Nucleus accumbens (tissue), 56 donors: ENCODE measurements around the gene BIRC5.
A peak's percentile ranks its signal among the peaks of the same experiment; 100 is the strongest.

ENCODE experiments used
- DNase-seq, 56 donors: peaks; one replicate each; lab custom pipeline; 2025; lab: John Stamatoyannopoulos, UW

The BIRC5 gene

DNA sequence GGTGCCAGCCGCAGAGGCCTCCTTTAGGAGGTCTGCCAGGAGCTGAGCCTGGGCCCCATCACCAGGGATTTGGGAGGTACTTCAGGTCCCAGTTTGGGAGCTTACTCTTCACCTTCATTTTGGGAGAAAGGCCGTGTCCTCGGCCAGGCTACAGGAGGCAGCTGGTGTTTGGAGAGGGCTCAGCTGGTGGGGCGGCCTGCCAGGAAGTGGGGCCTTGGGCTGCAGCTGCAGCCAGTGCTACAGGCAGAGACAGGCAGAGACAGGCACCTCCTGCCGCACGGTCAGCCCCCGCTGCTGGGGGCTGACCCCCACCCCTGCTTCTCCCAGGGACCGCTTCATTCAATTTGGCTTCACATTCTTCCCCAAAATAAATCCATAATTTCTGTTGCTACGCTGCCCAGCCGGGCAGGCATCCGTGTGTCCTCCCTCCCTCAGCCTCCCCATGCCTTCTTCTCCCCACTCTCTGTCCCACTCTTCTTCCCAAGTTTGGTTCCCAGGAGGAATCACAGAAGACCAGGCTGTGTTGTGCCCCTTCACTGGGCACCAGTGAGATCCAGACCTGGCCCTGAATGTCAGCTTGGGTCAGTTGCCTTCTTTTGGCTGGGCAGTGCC is 23.5 kb downstream of the BIRC5 start:
- peak in 54 of 56 donors; percentile 37 to 96 (median 85) for DNase-seq

DNA sequence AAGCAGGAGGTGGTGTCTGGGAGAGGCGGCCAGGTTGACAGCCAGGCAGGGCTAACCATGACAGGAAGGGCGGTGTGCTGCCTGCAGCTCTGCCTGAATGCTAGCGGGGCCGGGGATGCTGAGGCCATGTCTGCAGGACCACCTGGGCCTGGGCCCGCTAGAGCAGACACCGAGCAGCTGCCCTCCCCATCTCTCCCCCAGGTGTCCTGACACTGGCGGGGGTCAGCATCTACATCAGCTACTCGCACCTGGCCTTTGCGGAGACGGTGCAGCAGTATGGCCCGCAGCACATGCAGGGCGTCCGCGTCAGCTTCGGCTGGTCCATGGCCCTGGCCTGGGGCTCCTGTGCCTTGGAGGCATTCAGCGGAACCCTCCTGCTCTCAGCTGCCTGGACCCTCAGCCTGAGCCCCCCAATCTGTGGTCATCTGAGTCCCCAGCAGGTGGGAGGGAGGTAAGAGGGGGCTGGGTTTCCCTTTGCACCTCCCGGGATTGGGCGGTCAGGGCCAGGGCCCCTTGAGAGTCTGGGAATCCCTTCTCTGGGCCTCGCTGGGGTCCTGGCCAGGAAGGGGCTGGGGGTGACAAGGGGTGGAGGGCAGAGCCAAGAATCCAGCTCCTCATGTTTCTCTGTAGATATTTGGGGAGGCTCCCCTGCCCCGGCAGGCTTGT is 24.9 kb downstream of the BIRC5 start:
- DNase-seq: no peak

DNA sequence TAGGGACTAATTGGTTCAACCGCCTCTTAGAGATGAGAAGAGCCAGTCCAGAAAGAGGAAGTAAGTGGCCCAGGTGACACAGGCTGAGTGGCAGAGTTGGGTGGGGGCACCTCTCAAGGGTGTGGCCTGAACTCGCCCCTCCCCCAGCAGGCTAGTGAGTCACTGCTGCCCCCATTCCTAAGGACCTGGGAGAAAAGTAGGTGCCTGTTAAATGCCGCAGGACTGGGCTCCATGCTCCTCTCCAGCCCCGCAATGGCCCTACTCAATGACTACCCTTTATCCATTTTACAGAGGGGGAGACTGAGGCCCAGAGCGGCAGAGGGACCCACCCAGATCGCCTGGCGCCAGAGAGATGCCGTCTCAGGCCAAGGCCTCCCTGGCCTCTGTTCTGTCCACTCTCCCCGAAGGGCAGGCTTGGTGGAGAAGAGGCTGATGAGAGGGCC is 25.5 kb downstream of the BIRC5 start:
- DNase-seq: no peak

DNA sequence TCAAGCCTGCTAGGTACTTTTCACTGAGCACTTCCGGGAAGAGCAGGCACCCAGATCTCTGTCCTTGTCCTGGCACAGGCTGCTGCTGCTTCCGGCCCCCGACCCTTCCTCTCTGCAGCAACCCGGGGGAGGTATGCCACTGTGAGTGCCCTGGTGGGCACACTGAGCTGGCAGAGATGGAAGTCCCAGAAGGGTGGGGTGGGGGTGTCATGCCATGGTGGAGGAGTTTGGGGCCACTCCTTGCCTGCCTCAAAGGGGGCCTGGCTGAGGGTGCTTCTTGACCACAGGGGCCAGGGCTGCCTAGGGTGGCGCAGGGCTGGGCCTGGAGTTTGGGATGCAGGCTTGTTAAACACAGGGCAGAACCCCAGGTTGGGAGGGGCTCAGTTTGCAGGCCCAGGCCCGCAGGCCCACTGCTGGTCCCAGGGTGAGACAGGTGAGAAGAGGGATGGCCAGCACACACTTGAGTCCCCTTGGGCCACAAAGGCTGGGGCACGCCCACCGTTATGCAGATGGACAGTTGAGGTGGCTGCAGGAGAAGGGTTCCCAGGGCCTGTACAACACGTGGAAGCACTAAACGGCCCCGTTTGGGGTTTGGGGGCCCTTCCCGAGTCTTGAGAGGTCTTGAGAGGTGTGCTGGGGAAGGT is 26.1 kb downstream of the BIRC5 start:
- DNase-seq: no peak

DNA sequence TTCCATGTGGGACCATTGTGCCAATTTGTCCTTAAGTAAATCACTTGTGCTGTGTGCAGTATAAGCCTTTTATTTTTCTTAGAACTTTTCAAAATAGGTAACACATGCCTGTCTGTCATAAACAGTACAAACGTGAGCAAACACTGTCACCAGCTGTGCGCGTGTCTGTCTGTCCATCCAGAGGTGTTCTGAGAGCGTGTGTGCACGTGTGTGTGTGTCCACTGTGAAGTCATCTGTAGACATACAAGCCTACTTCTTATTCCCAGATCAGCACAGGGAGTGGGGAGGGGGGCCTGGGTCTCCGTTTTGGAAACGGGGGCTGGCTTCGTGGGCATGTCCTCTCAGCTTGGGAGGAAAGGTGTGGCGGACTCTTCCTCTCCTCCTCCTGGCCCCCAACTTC is 26.8 kb downstream of the BIRC5 start:
- no peak for DNase-seq

DNA sequence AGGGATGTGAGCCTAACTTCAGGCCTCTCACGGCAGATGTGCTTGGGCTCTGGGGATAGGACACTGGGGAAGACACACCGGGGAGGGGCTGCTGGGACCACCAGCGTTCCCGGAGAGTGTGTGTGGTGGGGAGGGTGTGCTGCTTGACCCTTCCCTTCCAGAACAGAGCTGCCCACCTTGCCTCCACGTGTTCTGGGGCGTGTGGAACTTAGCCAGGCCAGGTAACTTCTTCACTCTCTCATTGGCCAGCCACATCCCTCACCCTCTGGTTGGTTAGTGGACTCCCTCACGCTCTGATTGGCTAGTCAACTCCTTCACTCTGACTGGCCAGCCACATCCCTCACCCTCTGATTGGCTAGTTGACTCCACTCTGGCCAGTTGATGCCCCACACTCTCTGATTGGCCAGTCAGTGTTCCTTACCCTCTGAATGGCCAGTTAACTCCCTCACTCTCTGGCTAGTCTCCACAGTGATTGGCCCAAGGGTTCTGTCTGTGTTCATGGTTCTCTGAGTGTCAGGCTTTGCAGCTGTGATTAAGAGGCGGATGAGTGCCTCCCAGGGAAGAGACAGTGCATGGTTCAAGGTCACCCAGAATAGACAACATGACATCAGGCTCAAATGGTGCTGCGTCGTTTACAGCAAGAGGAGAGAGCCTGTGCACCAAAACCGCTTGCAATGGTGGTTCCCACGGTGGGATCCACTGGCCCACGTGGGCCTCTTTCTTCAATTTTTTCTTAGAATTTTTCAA is 27.4 kb downstream of the BIRC5 start:
- DNase-seq: peak in 51 of 56 donors; percentile 28 to 96 (median 81)

DNA sequence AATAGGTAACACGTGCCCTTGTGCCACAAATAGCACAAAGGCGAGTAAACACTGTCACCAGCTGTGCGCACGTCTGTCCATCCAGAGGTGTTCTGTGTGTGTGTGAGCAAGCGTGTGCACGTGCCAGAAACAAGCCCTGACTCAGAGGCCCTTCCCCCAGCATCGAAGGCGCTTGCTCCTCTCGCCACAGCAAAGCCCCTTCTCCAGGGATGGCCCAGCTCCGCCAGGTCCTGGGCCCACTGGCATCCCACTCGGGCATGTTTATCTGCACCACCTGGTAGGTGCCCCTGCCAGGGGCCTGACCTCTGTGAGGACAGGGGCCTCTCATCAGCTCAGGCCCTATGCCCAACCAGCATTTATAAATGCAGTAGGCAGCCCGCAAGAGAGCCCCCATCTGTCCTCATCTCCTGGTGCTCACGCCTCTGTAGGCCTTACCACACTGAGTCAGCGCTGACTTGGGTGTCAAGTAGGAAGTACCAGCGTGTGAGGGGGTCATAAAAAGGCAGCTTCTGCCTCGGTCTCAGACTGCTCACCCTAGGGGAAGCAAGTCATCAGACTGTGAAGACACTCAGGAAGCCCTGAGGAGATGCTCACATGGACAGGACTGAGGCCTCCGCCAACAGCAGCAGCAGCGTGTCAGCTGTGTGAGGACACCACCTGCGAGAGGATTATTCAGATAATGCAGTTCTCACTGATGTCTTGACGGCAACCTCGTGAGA is 28.1 kb downstream of the BIRC5 start:
- peak in 2 of 56 donors; percentile 48 to 57 for DNase-seq

DNA sequence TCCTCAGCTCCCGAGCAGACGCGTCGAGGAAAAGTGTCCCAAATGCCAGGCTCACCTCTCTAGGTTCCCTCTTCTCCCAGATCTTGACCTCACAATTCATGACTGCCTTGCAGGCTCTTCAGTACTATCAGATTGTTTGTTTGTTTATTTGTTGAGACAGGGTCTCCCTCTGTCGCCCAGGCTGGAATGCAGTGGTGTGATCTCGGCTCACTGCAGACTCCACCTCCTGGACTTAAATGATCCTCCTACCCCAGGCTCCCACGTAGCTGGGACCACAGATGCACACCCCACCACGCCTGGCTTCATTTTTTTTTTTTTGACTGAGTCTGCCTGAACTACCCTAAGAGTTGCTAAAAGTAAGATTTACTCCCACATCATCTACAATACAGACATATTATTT is 33.3 kb downstream of the BIRC5 start:
- no peak for DNase-seq

DNA sequence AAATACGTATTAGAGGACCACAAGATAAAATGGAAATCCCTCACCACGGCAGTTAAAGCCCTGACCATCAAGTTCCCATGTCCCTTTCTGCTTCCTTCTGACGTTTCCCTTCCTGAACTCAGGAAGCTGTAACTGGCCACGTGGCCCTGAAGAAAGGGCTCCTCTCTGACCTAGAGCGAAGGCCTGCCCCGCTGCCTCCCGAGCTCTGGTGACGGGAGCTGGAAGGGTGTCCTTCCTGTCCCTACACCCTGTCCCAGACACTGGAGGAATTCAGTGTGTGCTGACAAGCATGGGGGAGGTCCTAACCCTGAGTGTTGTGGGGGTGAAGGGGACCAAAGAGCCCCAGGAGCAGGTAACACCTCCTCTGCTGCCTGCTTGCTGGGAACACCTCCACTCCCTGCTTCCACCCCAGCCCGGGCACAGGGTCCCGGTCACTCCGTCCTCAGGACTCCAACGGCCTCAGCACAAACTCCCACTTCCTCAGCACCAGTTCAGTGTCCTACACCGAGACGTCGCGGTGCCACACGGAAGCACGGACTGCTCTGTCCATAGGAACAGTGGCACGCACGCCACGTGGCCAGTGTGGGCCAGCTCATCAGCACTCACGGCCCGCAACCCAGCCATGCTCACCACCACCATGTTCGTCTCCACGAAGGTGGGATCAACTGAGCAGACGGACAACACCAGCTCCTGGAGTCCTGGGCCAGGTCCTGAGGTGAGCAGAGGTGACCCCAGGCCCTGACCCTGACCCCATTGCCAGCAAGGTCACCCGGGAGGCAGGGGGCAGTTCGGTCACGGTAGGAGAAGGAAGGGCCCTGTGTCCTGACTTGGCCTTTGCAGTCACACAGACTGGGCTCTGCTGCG is 34.2 kb downstream of the BIRC5 start:
- DNase-seq: peak in 16 of 56 donors; percentile 9 to 57 (median 32)

DNA sequence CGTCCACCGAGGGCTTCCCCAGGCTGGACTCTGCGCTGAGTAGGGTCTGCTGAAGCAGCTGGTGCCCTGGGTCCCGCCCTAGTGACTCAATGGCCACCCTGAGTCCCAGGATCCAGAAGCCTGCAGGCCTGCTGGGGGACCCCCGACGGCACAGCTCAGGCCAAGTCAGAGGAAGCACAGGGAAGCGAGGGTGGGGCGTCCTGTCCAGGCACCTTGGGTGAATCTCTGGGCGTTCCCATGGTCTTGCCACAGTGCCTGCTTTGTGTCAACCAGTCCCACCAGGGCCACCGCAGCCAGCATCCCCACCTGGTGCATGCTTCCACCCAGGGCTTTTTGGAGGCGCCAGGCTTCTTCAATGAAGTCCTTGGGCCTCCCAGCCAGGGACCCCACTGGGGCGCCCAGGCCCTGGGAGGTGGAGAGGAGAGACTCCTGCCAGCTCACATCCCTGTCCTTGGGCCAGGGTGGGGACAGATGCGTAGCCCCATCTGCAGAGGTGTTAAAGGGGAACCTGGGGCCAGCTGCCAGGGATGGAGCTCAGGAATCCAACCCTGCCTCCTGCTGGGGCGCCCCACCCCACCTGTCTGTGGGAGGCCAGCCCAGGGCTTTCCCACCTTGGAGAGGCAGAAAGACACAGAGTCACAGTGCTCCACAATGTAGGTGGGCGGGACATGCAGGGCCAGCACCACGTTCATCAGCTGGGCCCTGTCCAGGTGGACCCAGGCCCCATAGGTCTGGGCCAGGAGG is 35.2 kb downstream of the BIRC5 start:
- no peak for DNase-seq

DNA sequence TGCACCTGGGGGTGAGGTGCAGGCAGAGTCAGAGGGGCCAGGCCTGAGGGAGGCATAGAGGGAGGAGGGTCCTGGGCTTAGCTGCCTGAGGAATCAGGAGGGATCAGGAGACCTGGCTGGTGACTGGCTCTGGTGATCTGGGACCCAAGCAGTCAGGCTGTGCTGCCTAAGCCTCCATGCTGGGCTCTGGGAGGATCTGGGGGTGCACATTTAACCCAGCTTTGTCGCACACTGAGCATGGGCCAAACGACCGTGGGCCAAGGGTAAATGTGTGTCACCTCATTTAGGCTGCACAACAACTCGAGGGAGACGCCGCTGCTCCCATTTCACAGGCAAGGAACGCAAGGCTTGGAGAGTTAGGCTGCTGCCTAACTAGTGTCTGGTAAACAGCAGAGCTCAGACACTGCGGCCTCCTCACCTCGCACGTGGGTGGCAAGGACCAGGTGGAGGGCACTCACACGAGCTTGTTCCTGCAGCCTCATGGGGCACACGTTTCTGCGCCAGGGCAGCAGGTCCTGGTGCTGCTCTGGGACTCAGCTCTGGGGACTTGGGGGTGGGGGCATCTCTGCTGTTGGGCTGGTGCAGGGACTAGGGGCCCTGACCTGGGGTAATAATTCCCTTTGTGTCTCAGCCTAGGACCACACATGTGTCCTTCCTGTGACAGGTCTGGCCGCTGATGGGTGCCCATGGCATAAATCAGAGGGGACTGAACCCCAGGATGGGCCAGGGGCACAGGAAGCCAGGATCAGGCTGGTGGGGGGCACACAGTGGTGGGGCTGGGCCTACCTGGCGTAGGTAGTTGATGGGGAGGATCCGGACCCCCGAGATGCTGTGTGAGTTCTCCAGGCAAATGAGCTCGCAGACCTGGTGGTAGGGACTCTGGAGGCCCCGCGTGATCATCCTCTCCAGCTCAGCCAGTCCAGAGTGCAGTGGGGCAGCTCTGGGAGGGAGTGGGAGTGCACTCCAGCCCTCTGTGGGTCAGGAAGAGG is 36.1 kb downstream of the BIRC5 start:
- DNase-seq: no peak

DNA sequence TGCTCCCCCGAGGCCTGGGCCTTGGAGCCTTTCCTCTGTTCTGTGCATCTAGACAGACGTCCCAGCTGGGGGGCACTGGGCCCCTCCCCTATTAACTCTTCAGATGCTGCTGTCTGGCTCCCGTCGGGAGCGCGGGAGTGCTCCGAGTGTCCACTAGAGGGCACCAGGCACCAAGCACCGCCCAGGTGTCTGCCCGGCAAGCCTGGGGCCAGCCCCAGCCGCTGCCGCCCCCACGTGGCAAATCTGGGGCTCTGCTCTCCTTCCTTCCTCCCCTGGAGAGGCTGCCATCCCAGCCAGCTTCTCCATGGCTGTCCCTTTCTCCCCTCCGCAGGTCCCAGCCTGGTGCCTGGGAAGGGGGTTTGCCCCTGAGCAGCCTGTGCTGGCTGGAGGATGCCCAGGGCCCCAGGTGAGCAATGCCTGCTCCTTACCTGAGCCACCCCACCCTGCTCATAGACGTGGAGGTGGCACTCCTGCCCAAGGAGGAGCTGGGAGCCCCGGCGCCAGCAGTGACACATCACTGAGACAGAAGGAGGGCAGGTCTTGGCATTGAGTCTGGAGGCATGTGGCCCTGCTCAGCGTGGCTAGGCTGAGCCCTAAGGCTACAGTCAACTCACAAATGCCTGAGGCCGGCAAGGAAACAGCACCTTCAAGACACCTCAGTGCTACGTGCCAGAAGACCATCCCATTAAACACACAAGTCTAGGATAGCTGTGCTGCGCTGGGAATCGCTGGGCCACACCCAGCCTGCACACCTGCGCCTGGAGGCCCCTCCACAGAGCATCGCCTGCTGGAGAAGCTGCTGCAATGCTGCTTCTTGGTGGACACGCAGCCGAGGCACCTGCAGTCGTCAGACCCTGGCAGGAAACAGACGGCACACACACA is 37.1 kb downstream of the BIRC5 start:
- peak in 54 of 56 donors; percentile 25 to 89 (median 72) for DNase-seq

DNA sequence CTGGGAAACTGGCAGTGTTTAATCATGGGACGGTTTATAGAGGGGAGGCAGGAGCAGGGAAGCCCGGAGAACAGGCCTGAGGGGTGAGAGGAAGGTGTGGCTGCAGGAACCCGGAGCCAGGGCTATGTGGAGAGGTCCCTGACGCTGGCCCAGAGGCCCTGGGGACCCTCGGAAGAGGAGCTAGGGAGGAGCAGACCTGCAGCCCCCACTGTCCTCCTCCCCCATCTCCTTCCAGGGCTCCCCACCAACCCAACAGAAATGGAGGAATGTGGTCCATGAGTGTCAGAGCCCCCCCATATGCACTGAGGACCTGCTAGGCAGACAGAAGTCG is 37.7 kb downstream of the BIRC5 start:
- DNase-seq: no peak

DNA sequence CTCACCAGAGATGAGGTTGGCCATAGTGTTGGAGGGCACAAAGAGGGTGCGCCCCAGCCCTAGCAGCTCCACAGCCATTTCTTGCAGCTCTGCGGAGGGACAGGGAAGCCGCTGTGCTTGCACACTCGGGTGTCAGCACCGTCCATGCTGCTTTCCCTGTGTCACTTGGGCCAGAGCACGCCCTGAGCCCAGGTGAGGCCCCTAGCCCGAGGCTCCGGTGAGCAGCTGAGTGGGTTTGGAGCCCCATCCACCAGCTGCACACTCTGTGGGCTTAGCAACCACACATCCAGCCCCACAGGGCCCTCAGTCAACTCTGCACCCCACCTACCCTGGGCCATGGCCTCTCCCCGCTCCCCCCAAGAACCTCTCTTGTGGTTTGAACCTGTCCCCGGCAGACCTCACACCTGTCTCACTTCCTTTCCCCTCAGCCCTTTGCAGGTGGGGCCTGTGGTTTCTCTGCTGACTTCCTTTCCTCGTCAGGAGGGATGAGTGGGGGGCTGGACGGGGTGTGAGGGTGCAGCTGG is 38.1 kb downstream of the BIRC5 start:
- DNase-seq: no peak

DNA sequence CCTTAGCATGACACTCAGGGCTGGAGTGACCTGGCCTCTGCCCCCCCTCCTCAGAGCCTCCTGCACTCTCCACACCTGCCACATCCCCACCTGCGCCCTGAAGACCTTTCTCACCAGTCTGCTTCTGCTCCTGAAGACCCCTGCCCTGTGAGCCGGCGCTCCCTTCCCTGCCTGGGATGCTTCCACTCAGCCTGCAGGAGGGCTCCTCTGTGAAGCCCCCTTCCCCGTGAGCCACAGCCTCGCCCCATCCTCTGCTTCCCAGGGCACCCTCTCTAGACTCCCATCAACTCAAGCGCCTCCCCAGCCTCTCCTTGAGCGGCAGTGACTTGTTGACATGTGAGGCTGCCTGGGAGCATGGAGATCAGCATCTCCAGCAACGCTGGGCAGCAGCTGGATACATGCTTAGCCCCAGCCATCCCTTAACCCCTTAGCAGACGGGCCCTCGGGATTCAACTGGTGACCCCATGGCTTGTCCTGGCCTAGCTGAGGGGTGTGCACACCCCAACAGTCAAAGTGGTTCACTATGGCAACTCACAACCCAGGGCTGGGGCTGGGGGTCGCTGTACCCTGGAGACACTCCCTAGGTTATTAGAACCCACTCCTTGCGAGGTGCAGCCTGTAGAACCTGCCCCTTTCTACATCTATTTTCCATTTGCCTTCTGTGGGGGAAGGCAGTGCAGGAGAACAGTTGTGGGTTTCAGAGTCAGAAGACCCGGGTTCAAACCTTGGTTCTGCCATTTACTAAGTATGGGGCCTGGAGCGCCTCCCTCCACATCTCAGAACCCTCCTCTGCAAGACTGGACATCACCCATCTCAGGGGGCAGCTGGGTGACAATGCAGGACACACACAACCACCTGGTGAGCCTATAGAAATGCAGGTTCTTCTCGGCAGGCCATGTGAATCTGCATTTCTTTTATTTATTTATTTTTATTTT is 38.9 kb downstream of the BIRC5 start:
- DNase-seq: no peak
